CD4-positive, alpha-beta memory T cell (primary cell): ENCODE measurements around the gene SLC12A5. TPM values are rescaled to one million over a fixed set of nuclear protein-coding genes. Genes with fewer than 3 reads are reported as not detected.

Experiments
- CTCF ChIA-PET: fragments of 350-600 bp; sonication (Branson Sonifier 250); formaldehyde crosslinking; loops from one replicate; lab custom pipeline; 2021; ENCODE audit warnings: inconsistent platforms; ENCODE audit not compliant: partially characterized antibody; lab: Charles Lee
- POLR2A ChIA-PET: fragments of 350-600 bp; sonication (Branson Sonifier 250); formaldehyde crosslinking; loops from one replicate; lab custom pipeline; 2021; ENCODE audit not compliant: partially characterized antibody; lab: Charles Lee
- DNase-seq, 5 donors: peaks; one replicate each; pipeline versions ENCODE4 v3.0.0 to v3.0.0-alpha.2; 2020 to 2022; ENCODE audit warnings: mixed read lengths in 1 of 5
- H3K27ac ChIP-seq: one replicate; pipeline ENCODE4 v1.7.0; 2013; ENCODE audit warnings: low read depth, low read length
- H3K27me3 ChIP-seq: 2 replicates; pipeline ENCODE4 v1.7.0; 2013; ENCODE audit warnings: mild to moderate bottlenecking, low read length, moderate library complexity; ENCODE audit not compliant: insufficient read depth
- H3K36me3 ChIP-seq: 2 replicates; pipeline ENCODE4 v1.7.0; 2013; ENCODE audit warnings: mild to moderate bottlenecking, low read length, moderate library complexity; ENCODE audit not compliant: insufficient read depth
- H3K4me1 ChIP-seq: 2 replicates; pipeline ENCODE4 v1.7.0; 2013; ENCODE audit warnings: mild to moderate bottlenecking, low read length, moderate library complexity; ENCODE audit not compliant: insufficient read depth
- H3K4me3 ChIP-seq, 2 donors: one replicate each; pipeline ENCODE4 v1.7.0; 2013; ENCODE audit warnings: low read length in 2 of 2, mild to moderate bottlenecking in 1 of 2
- H3K9me3 ChIP-seq, 2 donors: one replicate each; pipeline ENCODE4 v1.7.0; 2013; ENCODE audit warnings: low read length in 2 of 2, control low read depth in 1 of 2; ENCODE audit not compliant: control insufficient read depth in 1 of 2
- H3K27ac Mint-ChIP-seq, 7 donors: one replicate each; pipeline ENCODE4 v1.8.0; 2020 to 2021; ENCODE audit warnings: mixed read lengths in 7 of 7, mild to moderate bottlenecking in 6 of 7, inconsistent platforms in 3 of 7, moderate library complexity in 3 of 7
- H3K27me3 Mint-ChIP-seq, 2 donors: one replicate each; pipeline ENCODE4 v1.8.0; 2020 to 2021; ENCODE audit warnings: mixed read lengths in 2 of 2
- H3K36me3 Mint-ChIP-seq, 2 donors: one replicate each; pipeline ENCODE4 v1.8.0; 2020 to 2021; ENCODE audit warnings: mixed read lengths in 2 of 2, inconsistent platforms in 1 of 2, mild to moderate bottlenecking in 1 of 2
- H3K4me1 Mint-ChIP-seq, 4 donors: one replicate each; pipeline ENCODE4 v1.8.0; 2020 to 2021; ENCODE audit warnings: mixed read lengths in 4 of 4, mild to moderate bottlenecking in 1 of 4
- H3K4me3 Mint-ChIP-seq, 8 donors: one replicate each; pipeline ENCODE4 v1.8.0; 2020 to 2021; ENCODE audit warnings: mixed read lengths in 8 of 8, mild to moderate bottlenecking in 7 of 8, moderate library complexity in 6 of 8, inconsistent platforms in 3 of 8
- H3K9me3 Mint-ChIP-seq, 8 donors: one replicate each; pipeline ENCODE4 v1.8.0; 2020 to 2021; ENCODE audit warnings: mixed read lengths in 8 of 8, mild to moderate bottlenecking in 5 of 8, inconsistent platforms in 3 of 8, moderate library complexity in 1 of 8
- intact Hi-C: fragments of 100-400 bp; cut with micrococcal nuclease; formaldehyde crosslinking; loops from one replicate; pipeline ENCODE4 v1.15.1; 2023
- polyA plus RNA-seq, 2 donors: library from polyadenylated mRNA; unstranded; fragments of 300-500 nt; fragmentation: Illumina TruSeq; gene quantifications; one replicate each; pipeline ENCODE4 v1.2.3, GENCODE V29; 2021
- total RNA-seq, 2 experiments: library from RNA; stranded (reverse); gene quantifications; one replicate each; pipeline ENCODE4 v1.2.3, GENCODE V29; 2021

SLC12A5 gene
- total and polyA plus RNA-seq, 4 experiments from 2014 or later, result not detected

GRCh38 chr20:46031014-46031569 is 2.1 kb downstream of the SLC12A5 start:
- CTCF ChIA-PET, result no interaction called here
- Mint-ChIP-seq H3K27ac (no peak overlapping the region), H3K27me3 (peaks cover 42 to 59% of the 10 kb centered on the region in 2 donors), H3K36me3 (no peaks in the 10 kb centered on the region), H3K9me3 (peaks cover 0 to 2% (median 0%) of the 10 kb centered on the region in 8 donors), H3K4me3 (no peak overlapping the region), H3K4me1 (no peaks in the 10 kb centered on the region)
- intact Hi-C loops, result no loop called here
- Histone ChIP-seq H3K27me3 (peaks cover 40% of the 10 kb centered on the region), H3K4me1 (no peaks in the 10 kb centered on the region), H3K9me3 (no peaks in the 10 kb centered on the region), H3K27ac (no peak overlapping the region), H3K36me3 (no peaks in the 10 kb centered on the region), H3K4me3 (no peak overlapping the region)
- POLR2A ChIA-PET, result no interaction called here
- DNase-seq, result no peak

- Mint-ChIP-seq H3K36me3 (no peaks in the 10 kb centered on the region), H3K27ac (no peak overlapping the region), H3K4me3 (no peak overlapping the region), H3K9me3 (peaks cover 0 to 2% (median 0%) of the 10 kb centered on the region in 8 donors), H3K27me3 (peaks cover 43 to 59% of the 10 kb centered on the region in 2 donors), H3K4me1 (no peaks in the 10 kb centered on the region)
- intact Hi-C loops, result no loop called here
- Histone ChIP-seq H3K27me3 (peaks cover 33% of the 10 kb centered on the region), H3K36me3 (no peaks in the 10 kb centered on the region), H3K4me1 (no peaks in the 10 kb centered on the region), H3K27ac (no peak overlapping the region), H3K4me3 (no peak overlapping the region), H3K9me3 (no peaks in the 10 kb centered on the region)
- DNase-seq, result no peak
- POLR2A ChIA-PET, result no interaction called here
- CTCF ChIA-PET, result no interaction called here
Observed at GRCh38 chr20:46031701-46032254, 2.8 kb downstream of the SLC12A5 start.

- peaks cover 41 to 58% of the 10 kb centered on the region in 2 donors for H3K27me3 Mint-ChIP-seq
Observed at GRCh38 chr20:46034039-46034438, 5.0 kb downstream of the SLC12A5 start.

GRCh38 chr20:46035253-46035652 is 6.2 kb downstream of the SLC12A5 start:
- CTCF ChIA-PET, result interaction anchor here (2.4 kb wide), 1 partner anchor 21 kb away, joined by 7 read pairs; no protein-coding TSS in a partner anchor
- H3K4me1 ChIP-seq, result no peaks in the 10 kb centered on the region
- H3K27ac ChIP-seq, result no peak overlapping the region
- DNase-seq, result no peak
- Mint-ChIP-seq H3K4me3 (no peak overlapping the region), H3K4me1 (no peaks in the 10 kb centered on the region), H3K27ac (no peak overlapping the region), H3K27me3 (peaks cover 38 to 58% of the 10 kb centered on the region in 2 donors), H3K36me3 (no peaks in the 10 kb centered on the region), H3K9me3 (no peaks in the 10 kb centered on the region)
- no peaks in the 10 kb centered on the region for H3K9me3 ChIP-seq
- H3K4me3 ChIP-seq, result no peak overlapping the region
- no peaks in the 10 kb centered on the region for H3K36me3 ChIP-seq
- POLR2A ChIA-PET, result no interaction called here
- H3K27me3 ChIP-seq, result peaks cover 26% of the 10 kb centered on the region
- intact Hi-C loops, result no loop called here

More at GRCh38 chr20:46034039-46034438, 5.0 kb downstream of the SLC12A5 start:
- Mint-ChIP-seq H3K27ac (no peak overlapping the region), H3K4me1 (no peaks in the 10 kb centered on the region), H3K36me3 (no peaks in the 10 kb centered on the region), H3K9me3 (no peaks in the 10 kb centered on the region), H3K4me3 (no peak overlapping the region)
- intact Hi-C loops, result no loop called here
- no peak overlapping the region for H3K4me3 ChIP-seq
- ChIA-PET CTCF (no interaction called here), POLR2A (no interaction called here)
- H3K27me3 ChIP-seq, result peaks cover 26% of the 10 kb centered on the region
- H3K36me3 ChIP-seq, result no peaks in the 10 kb centered on the region
- no peak for DNase-seq
- H3K9me3 ChIP-seq, result no peaks in the 10 kb centered on the region
- no peaks in the 10 kb centered on the region for H3K4me1 ChIP-seq
- no peak overlapping the region for H3K27ac ChIP-seq

- H3K27ac ChIP-seq, result no peak overlapping the region
- CTCF ChIA-PET, result interaction anchor here (2.4 kb wide), 1 partner anchor 22 kb away, joined by 7 read pairs; no protein-coding TSS in a partner anchor
- Mint-ChIP-seq H3K27ac (no peak overlapping the region), H3K9me3 (peaks cover 0 to 2% (median 0%) of the 10 kb centered on the region in 8 donors), H3K4me1 (no peaks in the 10 kb centered on the region), H3K4me3 (no peak overlapping the region), H3K36me3 (no peaks in the 10 kb centered on the region), H3K27me3 (peaks cover 40 to 59% of the 10 kb centered on the region in 2 donors)
- intact Hi-C loops, result no loop called here
- no peaks in the 10 kb centered on the region for H3K9me3 ChIP-seq
- no peak for DNase-seq
- POLR2A ChIA-PET, result no interaction called here
- H3K4me1 ChIP-seq, result no peaks in the 10 kb centered on the region
- H3K27me3 ChIP-seq, result peaks cover 22% of the 10 kb centered on the region
- no peaks in the 10 kb centered on the region for H3K36me3 ChIP-seq
- no peak overlapping the region for H3K4me3 ChIP-seq
Observed at GRCh38 chr20:46035713-46036112, 6.7 kb downstream of the SLC12A5 start.

- peaks cover 39 to 65% of the 10 kb centered on the region in 2 donors for H3K27me3 Mint-ChIP-seq
- CTCF ChIA-PET, result interaction anchor here (2.4 kb wide), 1 partner anchor 22 kb away, joined by 7 read pairs; no protein-coding TSS in a partner anchor
Observed at GRCh38 chr20:46036370-46036769, 7.4 kb downstream of the SLC12A5 start.

GRCh38 chr20:46037036-46037435 is 8.0 kb downstream of the SLC12A5 start:
- Histone ChIP-seq H3K9me3 (no peaks in the 10 kb centered on the region), H3K36me3 (no peaks in the 10 kb centered on the region), H3K4me1 (no peaks in the 10 kb centered on the region), H3K4me3 (no peak overlapping the region), H3K27me3 (peaks cover 16% of the 10 kb centered on the region), H3K27ac (no peak overlapping the region)
- ChIA-PET CTCF (interaction anchor here (2.4 kb wide), 1 partner anchor 23 kb away, joined by 7 read pairs; no protein-coding TSS in a partner anchor), POLR2A (no interaction called here)
- peaks cover 46 to 72% of the 10 kb centered on the region in 2 donors for H3K27me3 Mint-ChIP-seq
- intact Hi-C loops, result no loop called here
- no peak for DNase-seq
- H3K4me1 Mint-ChIP-seq, result no peaks in the 10 kb centered on the region
- H3K9me3 Mint-ChIP-seq, result peaks cover 0 to 4% (median 0%) of the 10 kb centered on the region in 8 donors
- H3K27ac Mint-ChIP-seq, result no peak overlapping the region
- no peak overlapping the region for H3K4me3 Mint-ChIP-seq
- no peaks in the 10 kb centered on the region for H3K36me3 Mint-ChIP-seq

More at GRCh38 chr20:46036370-46036769, 7.4 kb downstream of the SLC12A5 start:
- intact Hi-C loops, result no loop called here
- Histone ChIP-seq H3K4me1 (no peaks in the 10 kb centered on the region), H3K4me3 (no peak overlapping the region), H3K36me3 (no peaks in the 10 kb centered on the region), H3K9me3 (no peaks in the 10 kb centered on the region), H3K27me3 (peaks cover 16% of the 10 kb centered on the region), H3K27ac (no peak overlapping the region)
- Mint-ChIP-seq H3K27ac (no peak overlapping the region), H3K4me1 (no peaks in the 10 kb centered on the region), H3K4me3 (no peak overlapping the region), H3K9me3 (peaks cover 0 to 2% (median 0%) of the 10 kb centered on the region in 8 donors), H3K36me3 (no peaks in the 10 kb centered on the region)
- POLR2A ChIA-PET, result no interaction called here
- DNase-seq, result no peak
